Esophagus squamous epithelium (tissue), 4 donors: ENCODE data around the gene PHACTR2.

Source experiments
- CTCF ChIP-seq, 6 experiments: fragments of 450-650 bp in 4 of 6; fragments of 200-600 bp in 2 of 6; sonication (generic) in 2 of 6; IDR thresholded peaks; one replicate each; pipeline ENCODE4 v1.5.1; 2016 to 2019; ENCODE audit warnings: antibody characterized with exemption in 6 of 6, mild to moderate bottlenecking in 4 of 6, moderate library complexity in 4 of 6
- POLR2A ChIP-seq, 4 donors: fragments of 450-650 bp; IDR thresholded peaks; one replicate each; pipeline ENCODE4 v1.6.1; 2017; ENCODE audit warnings: antibody characterized with exemption in 4 of 4, mild to moderate bottlenecking in 4 of 4, moderate library complexity in 3 of 4

- TF ChIP-seq CTCF (IDR thresholded peaks at IDR 0.05) (no peak), POLR2A (IDR thresholded peaks at IDR 0.05) (no peak)
Measured at GRCh38 chr6:143758551-143758950, 80.8 kb downstream of the PHACTR2 start.
